Fibroblast of villous mesenchyme (primary cell): Measurements from ENCODE around the gene PHF14. TPM values are rescaled to one million over a fixed set of nuclear protein-coding genes. Genes with fewer than 3 reads are reported as not detected.
A peak's percentile ranks its signal among the peaks of the same experiment; 100 is the strongest.

ENCODE experiments used
- DNase-seq: peaks from one replicate; pipeline ENCODE4 v3.0.0-alpha.2; 2010; ENCODE audit warnings: low read depth
- H3K4me3 ChIP-seq: 2 replicates; pipeline ENCODE4 v1.5.1; 2011; ENCODE audit warnings: low read depth, mild to moderate bottlenecking, low read length
- total RNA-seq: library from RNA; depleted of rRNA; stranded (reverse); fragments of >200 nt; gene quantifications from 2 replicates; pipeline ENCODE4 v1.2.3, GENCODE V29; 2012
- TF ChIP-seq, protein P1 (sequence below): IDR thresholded peaks from 2 replicates; pipeline ENCODE4 v1.5.1; 2012; ENCODE audit warnings: low read depth, mild to moderate bottlenecking, low read length; ENCODE audit not compliant: insufficient read depth

The PHF14 gene
- total RNA-seq, 1 donor, result 22.5 TPM

- H3K4me3 ChIP-seq, result no peak overlapping the region
- TF ChIP-seq, protein P1, sequence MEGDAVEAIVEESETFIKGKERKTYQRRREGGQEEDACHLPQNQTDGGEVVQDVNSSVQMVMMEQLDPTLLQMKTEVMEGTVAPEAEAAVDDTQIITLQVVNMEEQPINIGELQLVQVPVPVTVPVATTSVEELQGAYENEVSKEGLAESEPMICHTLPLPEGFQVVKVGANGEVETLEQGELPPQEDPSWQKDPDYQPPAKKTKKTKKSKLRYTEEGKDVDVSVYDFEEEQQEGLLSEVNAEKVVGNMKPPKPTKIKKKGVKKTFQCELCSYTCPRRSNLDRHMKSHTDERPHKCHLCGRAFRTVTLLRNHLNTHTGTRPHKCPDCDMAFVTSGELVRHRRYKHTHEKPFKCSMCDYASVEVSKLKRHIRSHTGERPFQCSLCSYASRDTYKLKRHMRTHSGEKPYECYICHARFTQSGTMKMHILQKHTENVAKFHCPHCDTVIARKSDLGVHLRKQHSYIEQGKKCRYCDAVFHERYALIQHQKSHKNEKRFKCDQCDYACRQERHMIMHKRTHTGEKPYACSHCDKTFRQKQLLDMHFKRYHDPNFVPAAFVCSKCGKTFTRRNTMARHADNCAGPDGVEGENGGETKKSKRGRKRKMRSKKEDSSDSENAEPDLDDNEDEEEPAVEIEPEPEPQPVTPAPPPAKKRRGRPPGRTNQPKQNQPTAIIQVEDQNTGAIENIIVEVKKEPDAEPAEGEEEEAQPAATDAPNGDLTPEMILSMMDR, result no peak
Observed at GRCh38 chr7:11206177-11206899, 232.7 kb downstream of the PHF14 start.

DNA sequence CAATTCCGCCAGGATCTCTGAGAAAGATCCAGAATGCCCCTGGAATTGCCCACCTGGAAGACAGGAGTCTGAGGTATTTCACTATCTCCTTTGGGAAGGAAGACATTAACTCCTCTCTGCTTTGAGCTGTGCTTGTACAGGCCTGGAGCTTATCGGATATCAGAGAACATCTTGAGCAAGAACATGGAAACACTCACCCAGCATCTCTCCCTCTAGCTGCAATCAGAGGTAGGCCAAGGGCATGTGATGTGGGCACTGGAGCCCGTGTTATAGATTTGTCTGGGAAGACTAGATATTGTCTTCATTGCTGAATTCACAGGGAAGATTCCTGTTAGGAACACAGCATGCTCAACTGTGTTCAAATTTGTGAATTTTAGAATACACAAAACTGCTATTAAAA is 233.9 kb downstream of the PHF14 start:
- DNase-seq, result no peak
- no peak overlapping the region for H3K4me3 ChIP-seq
- TF ChIP-seq, protein P1, result peak; percentile 15

More at GRCh38 chr7:11206177-11206899, 232.7 kb downstream of the PHF14 start:
- DNase-seq, result peak; percentile 17

GRCh38 chr7:11208883-11209465 is 235.3 kb downstream of the PHF14 start:
- no peak overlapping the region for H3K4me3 ChIP-seq
- DNase-seq, result no peak
- TF ChIP-seq, protein P1, result no peak

DNA sequence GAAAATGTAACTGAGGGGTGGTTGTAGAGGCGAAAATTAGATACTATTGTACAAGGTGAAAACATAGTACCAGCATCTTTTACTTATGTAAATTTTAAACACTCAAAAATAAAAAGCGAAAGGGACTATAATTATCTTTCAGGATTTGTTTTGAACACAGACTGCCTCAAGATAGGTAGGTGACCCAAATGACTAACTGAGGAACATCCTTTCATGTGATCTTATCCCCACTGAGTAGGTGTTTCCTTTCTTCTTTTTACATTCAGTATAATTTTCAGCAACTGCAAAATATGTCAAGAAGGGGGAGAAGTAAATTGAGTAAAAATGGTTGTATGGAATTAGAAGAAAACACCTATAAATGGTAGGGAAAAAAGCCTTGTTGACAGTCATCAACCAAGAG is 236.7 kb downstream of the PHF14 start:
- TF ChIP-seq, protein P1, result no peak
- H3K4me3 ChIP-seq, result no peak overlapping the region
- DNase-seq, result no peak

- H3K4me3 ChIP-seq, result no peak overlapping the region
- TF ChIP-seq, protein P1, result peak; percentile 84
- DNase-seq, result peak; percentile 76
Observed at GRCh38 chr7:11212080-11212711, 238.5 kb downstream of the PHF14 start.

DNA sequence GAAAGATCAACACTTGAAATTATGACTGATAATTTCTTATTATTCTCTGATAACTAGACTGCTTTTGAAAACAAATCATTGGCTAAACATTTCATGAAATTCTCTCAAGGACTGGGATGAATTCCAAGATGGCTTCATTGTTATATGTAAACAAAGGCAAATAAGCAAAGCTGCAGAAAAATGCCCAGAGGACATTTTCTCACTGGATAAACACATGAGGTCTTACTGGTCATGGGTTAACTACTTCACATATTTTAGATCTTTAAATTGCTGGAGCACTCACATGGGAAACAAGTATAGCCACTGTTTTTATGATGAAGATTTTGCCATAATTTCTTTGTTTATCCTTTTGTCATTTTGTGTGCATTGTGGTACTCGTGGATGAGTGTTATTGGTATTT is 239.1 kb downstream of the PHF14 start:
- TF ChIP-seq, protein P1, result no peak
- no peak overlapping the region for H3K4me3 ChIP-seq
- DNase-seq, result peak; percentile 82
